A673 (cell line): ENCODE data around the gene HBD. TPM values are rescaled to one million over a fixed set of nuclear protein-coding genes. Genes with fewer than 3 reads are reported as not detected.

ENCODE experiments used
- BruUV-seq: library from RNA; stranded (reverse); fragments of 400-500 nt; replicated peaks from 2 replicates; lab custom pipeline; 2021; lab: Mats Ljungman, UMichigan
- CTCF ChIA-PET: fragments of 300-600 bp; sonication (Branson Sonifier 250); formaldehyde crosslinking; loops from one replicate; lab custom pipeline; 2022; ENCODE audit warnings: antibody characterized with exemption; lab: Charles Lee
- POLR2A ChIA-PET: fragments of 300-600 bp; sonication (Branson Sonifier 250); formaldehyde crosslinking; loops from one replicate; lab custom pipeline; 2022; ENCODE audit warnings: antibody characterized with exemption; ENCODE audit not compliant: low non-redundant PET; lab: Charles Lee
- DNase-seq: peaks from one replicate; pipeline ENCODE4 v3.0.0-alpha.2; 2015; ENCODE audit warnings: low spot score
- H3K27ac ChIP-seq: fragments of 200-600 bp; sonication (generic); 2 replicates; pipeline ENCODE4 v1.5.1; 2016; ENCODE audit warnings: mixed run types, low read depth, mild to moderate bottlenecking, mixed read lengths, antibody characterized with exemption, low read length; ENCODE audit not compliant: poor library complexity, severe bottlenecking
- H3K27me3 ChIP-seq: fragments of 200-600 bp; sonication (generic); replicated peaks from 2 replicates; pipeline ENCODE4 v1.6.1; 2017; ENCODE audit warnings: mixed run types, low read depth, mild to moderate bottlenecking, mixed read lengths, antibody characterized with exemption, low read length; ENCODE audit not compliant: insufficient read depth, poor library complexity
- H3K36me3 ChIP-seq: fragments of 200-600 bp; sonication (generic); 2 replicates; pipeline ENCODE4 v1.6.1; 2016; ENCODE audit warnings: mixed run types, mild to moderate bottlenecking, mixed read lengths, antibody characterized with exemption, low read length; ENCODE audit not compliant: insufficient read depth, poor library complexity, severe bottlenecking
- H3K4me1 ChIP-seq: fragments of 200-600 bp; sonication (generic); 2 replicates; pipeline ENCODE4 v1.6.1; 2017; ENCODE audit warnings: mixed run types, mild to moderate bottlenecking, mixed read lengths, antibody characterized with exemption, low read length; ENCODE audit not compliant: insufficient read depth, poor library complexity, severe bottlenecking
- H3K4me3 ChIP-seq: fragments of 200-600 bp; sonication (generic); 2 replicates; pipeline ENCODE4 v1.5.1; 2016; ENCODE audit warnings: low read depth, mixed run types, mild to moderate bottlenecking, mixed read lengths, low read length; ENCODE audit not compliant: poor library complexity, severe bottlenecking
- H3K9me3 ChIP-seq: fragments of 200-600 bp; sonication (generic); 2 replicates; pipeline ENCODE4 v1.6.1; 2016; ENCODE audit warnings: mixed run types, low read depth, mild to moderate bottlenecking, mixed read lengths, antibody characterized with exemption, low read length; ENCODE audit not compliant: poor library complexity, severe bottlenecking
- EZH2 ChIP-seq: fragments of 200-600 bp; sonication (generic); IDR thresholded peaks from 2 replicates; pipeline ENCODE4 v1.6.1; 2017; ENCODE audit warnings: borderline replicate concordance, low read depth, mild to moderate bottlenecking, mixed read lengths, antibody characterized with exemption, low read length; ENCODE audit not compliant: poor library complexity, severe bottlenecking
- intact Hi-C: fragments of 100-400 bp; cut with micrococcal nuclease; formaldehyde crosslinking; loops from one replicate; pipeline ENCODE4 v1.10.0; 2022; ENCODE audit not compliant: unreplicated experiment
- total RNA-seq: library from RNA; stranded (reverse); gene quantifications from 2 replicates; pipeline ENCODE4 v1.2.3, GENCODE V29; 2021
- TF ChIP-seq, protein P1 (sequence below): fragments of 300-800, 200-600 bp; sonication (generic); conservative IDR thresholded peaks from 2 replicates; pipeline ENCODE4 v1.5.1; 2017; ENCODE audit warnings: low read depth, mild to moderate bottlenecking, antibody characterized with exemption, low read length, moderate library complexity, mixed read lengths

HBD gene
- total RNA-seq, 1 experiment from 2014 or later = not detected

DNA sequence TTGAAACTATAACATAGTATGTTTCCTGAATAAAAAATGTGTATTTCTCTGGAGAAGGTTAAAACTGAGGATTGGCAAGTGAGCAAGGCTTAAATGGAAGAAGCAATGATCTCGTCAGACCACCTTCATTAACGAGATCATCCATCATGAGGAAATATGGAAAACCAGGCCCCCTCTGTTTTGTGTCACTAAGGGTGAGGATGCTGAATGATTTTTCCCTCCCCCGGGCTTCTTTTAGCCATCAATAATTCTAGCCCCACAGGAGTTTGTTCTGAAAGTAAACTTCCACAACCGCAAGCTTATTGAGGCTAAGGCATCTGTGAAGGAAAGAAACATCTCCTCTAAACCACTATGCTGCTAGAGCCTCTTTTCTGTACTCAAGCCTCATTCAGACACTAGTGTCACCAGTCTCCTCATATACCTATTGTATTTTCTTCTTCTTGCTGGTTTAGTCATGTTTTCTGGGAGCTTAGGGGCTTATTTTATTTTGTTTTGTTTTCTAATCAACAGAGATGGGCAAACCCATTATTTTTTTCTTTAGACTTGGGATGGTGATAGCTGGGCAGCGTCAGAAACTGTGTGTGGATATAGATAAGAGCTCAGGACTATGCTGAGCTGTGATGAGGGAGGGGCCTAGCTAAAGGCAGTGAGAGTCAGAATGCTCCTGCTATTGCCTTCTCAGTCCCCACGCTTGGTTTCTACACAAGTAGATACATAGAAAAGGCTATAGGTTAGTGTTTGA, 41.3 kb upstream of the HBD start:
- TF ChIP-seq, protein P1, sequence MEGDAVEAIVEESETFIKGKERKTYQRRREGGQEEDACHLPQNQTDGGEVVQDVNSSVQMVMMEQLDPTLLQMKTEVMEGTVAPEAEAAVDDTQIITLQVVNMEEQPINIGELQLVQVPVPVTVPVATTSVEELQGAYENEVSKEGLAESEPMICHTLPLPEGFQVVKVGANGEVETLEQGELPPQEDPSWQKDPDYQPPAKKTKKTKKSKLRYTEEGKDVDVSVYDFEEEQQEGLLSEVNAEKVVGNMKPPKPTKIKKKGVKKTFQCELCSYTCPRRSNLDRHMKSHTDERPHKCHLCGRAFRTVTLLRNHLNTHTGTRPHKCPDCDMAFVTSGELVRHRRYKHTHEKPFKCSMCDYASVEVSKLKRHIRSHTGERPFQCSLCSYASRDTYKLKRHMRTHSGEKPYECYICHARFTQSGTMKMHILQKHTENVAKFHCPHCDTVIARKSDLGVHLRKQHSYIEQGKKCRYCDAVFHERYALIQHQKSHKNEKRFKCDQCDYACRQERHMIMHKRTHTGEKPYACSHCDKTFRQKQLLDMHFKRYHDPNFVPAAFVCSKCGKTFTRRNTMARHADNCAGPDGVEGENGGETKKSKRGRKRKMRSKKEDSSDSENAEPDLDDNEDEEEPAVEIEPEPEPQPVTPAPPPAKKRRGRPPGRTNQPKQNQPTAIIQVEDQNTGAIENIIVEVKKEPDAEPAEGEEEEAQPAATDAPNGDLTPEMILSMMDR = no peak
- no peak for TF ChIP-seq EZH2
- no peaks in the 10 kb centered on the region for H3K27me3 ChIP-seq
- no peak overlapping the region for H3K4me3 ChIP-seq
- H3K27ac ChIP-seq = no peak overlapping the region
- DNase-seq = no peak
- no peaks in the 10 kb centered on the region for H3K4me1 ChIP-seq
- no TSS peak for BruUV-seq
- ChIA-PET CTCF (no interaction called here), POLR2A (no interaction called here)
- no peaks in the 10 kb centered on the region for H3K36me3 ChIP-seq
- intact Hi-C loops = no loop called here
- H3K9me3 ChIP-seq = no peaks in the 10 kb centered on the region

DNA sequence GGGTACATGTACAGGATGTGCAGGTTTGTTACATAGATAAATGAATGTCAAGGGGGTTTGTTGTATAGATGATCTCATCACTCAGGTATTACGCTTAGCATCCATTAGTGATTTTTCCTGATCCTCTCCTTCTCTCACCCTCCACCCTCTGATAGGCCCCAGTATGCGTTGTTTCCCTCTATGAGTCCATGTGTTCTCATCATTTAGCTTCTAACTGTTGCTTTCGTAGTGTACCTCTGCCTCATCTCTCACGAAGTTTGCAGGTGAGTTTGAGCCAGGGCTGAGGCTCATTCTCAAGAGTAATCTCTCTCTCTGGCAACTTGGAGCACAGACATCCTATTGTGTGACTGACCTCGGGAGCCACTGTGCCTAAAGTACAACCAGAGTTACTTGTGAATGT, 40.1 kb upstream of the HBD start:
- Histone ChIP-seq H3K27me3 (no peaks in the 10 kb centered on the region), H3K4me3 (no peak overlapping the region), H3K9me3 (no peaks in the 10 kb centered on the region), H3K27ac (no peak overlapping the region), H3K4me1 (no peaks in the 10 kb centered on the region), H3K36me3 (no peaks in the 10 kb centered on the region)
- intact Hi-C loops = no loop called here
- ChIA-PET POLR2A (no interaction called here), CTCF (no interaction called here)
- no peak for TF ChIP-seq EZH2
- TF ChIP-seq, protein P1 = no peak
- DNase-seq = no peak
- no TSS peak for BruUV-seq

DNA sequence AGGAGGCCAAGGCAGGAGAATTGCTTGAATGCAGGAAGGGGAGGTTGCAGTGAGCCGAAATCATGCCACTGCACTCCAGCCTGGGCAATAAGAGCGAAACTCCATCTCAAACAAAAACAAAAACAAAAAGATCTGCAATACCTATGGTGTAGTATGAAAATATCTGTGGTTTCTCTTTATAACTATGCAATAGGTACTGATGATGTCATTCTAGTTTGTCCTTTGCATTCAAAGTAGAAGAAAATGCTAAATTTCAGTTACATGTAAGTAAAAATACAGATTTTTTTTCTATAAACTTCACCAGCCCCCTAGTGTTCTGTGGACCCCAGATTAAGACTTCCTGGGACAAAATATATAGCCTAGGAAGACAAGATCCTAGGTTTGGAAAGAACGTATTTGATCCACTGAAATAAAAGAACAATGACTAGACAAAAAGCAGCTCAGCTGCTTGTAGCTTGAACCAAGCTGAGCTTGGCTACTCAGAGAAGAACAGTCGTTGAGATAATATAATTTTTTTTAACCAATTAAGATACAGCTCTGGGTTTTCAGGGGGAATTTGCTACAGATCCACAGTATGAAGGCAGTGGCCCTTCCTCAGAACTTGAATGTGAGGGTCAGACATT, 38.2 kb upstream of the HBD start:
- H3K36me3 ChIP-seq = no peaks in the 10 kb centered on the region
- intact Hi-C loops = no loop called here
- H3K4me1 ChIP-seq = no peaks in the 10 kb centered on the region
- no peak overlapping the region for H3K4me3 ChIP-seq
- ChIA-PET POLR2A (no interaction called here), CTCF (no interaction called here)
- no peaks in the 10 kb centered on the region for H3K27me3 ChIP-seq
- TF ChIP-seq, protein P1 = no peak
- TF ChIP-seq EZH2 = no peak
- no peaks in the 10 kb centered on the region for H3K9me3 ChIP-seq
- BruUV-seq = no TSS peak
- H3K27ac ChIP-seq = no peak overlapping the region
- DNase-seq = no peak
